ENCODE results near the gene PTPN23. TPM values are rescaled to one million over a fixed set of nuclear protein-coding genes. Genes with fewer than 3 reads are reported as not detected.

PTPN23 gene
- polyA plus RNA-seq, 3 donors: 1.2 to 13.7 (median 1.3) TPM

- Mint-ChIP-seq H3K27me3 (ENCODE audit: low read depth in 3 of 3) (peaks cover 0 to 1% (median 0%) of the 10 kb centered on the region in 3 donors), H3K4me1 (peaks cover under 1% of the 10 kb centered on the region), H3K27ac (peak overlapping the region in 1 of 7 donors; percentile 61), H3K9me3 (peaks cover 0 to under 1% (median 0%) of the 10 kb centered on the region in 7 donors), H3K4me3 (no peak overlapping the region), H3K36me3 (peaks cover 75 to 93% of the 10 kb centered on the region in 2 donors)
- no peak for DNase-seq
- Histone ChIP-seq H3K4me2 (replicated peaks; ENCODE audit: extremely low read depth, low read length, poor library complexity, severe bottlenecking) (no peak overlapping the region), H3K79me2 (ENCODE audit: insufficient read depth, low read length) (no peaks in the 10 kb centered on the region), H3K27me3 (ENCODE audit: control insufficient read depth in 2 of 2, insufficient read depth in 2 of 2, low read length in 2 of 2) (no peaks in the 10 kb centered on the region), H3K9ac (ENCODE audit: insufficient read depth, low read length, poor library complexity, severe bottlenecking) (no peak overlapping the region), H3K9me3 (replicated peaks in 1 of 2; ENCODE audit: control insufficient read depth in 1 of 2, insufficient read depth in 1 of 2, low read length in 2 of 2) (no peaks in the 10 kb centered on the region), H3K27ac (ENCODE audit: low read depth in 1 of 2, low read length in 2 of 2) (no peak overlapping the region), H3K4me1 (ENCODE audit: control insufficient read depth in 1 of 2, insufficient read depth in 2 of 2, low read length in 2 of 2) (no peaks in the 10 kb centered on the region), H2AFZ (ENCODE audit: insufficient read depth, low read depth, low read length, poor library complexity, severe bottlenecking) (no peak overlapping the region), H3K4me3 (replicated peaks in 1 of 3; ENCODE audit: low read depth in 2 of 3, low read length in 3 of 3) (no peak overlapping the region), H3K36me3 (replicated peaks in 1 of 2; ENCODE audit: control insufficient read depth in 1 of 2, insufficient read depth in 2 of 2, low read length in 2 of 2) (peaks cover 88 to 97% of the 10 kb centered on the region in 2 donors), H4K20me1 (ENCODE audit: insufficient read depth, low read length) (peaks cover 39% of the 10 kb centered on the region)
- TF ChIP-seq CTCF (IDR thresholded peaks at IDR 0.05): no peak
- WGBS (ENCODE audit: insufficient coverage): 92% methylated on average over 24 of the region's 24 CpGs
- intact Hi-C loops (cut with micrococcal nuclease): no loop called here
Observed at GRCh38 chr3:47411696-47412452, 31.1 kb downstream of the PTPN23 start.

- Histone ChIP-seq H3K9me3 (replicated peaks in 1 of 2; ENCODE audit: control insufficient read depth in 1 of 2, insufficient read depth in 1 of 2, low read length in 2 of 2) (no peaks in the 10 kb centered on the region), H3K4me3 (replicated peaks in 1 of 3; ENCODE audit: low read depth in 2 of 3, low read length in 3 of 3) (no peak overlapping the region), H2AFZ (ENCODE audit: insufficient read depth, low read depth, low read length, poor library complexity, severe bottlenecking) (no peak overlapping the region), H3K9ac (ENCODE audit: insufficient read depth, low read length, poor library complexity, severe bottlenecking) (no peak overlapping the region), H3K4me2 (replicated peaks; ENCODE audit: extremely low read depth, low read length, poor library complexity, severe bottlenecking) (no peak overlapping the region), H3K79me2 (ENCODE audit: insufficient read depth, low read length) (no peaks in the 10 kb centered on the region), H4K20me1 (ENCODE audit: insufficient read depth, low read length) (peaks cover 33% of the 10 kb centered on the region), H3K36me3 (replicated peaks in 1 of 2; ENCODE audit: control insufficient read depth in 1 of 2, insufficient read depth in 2 of 2, low read length in 2 of 2) (peaks cover 88 to 97% of the 10 kb centered on the region in 2 donors), H3K27me3 (ENCODE audit: control insufficient read depth in 2 of 2, insufficient read depth in 2 of 2, low read length in 2 of 2) (no peaks in the 10 kb centered on the region), H3K27ac (ENCODE audit: low read depth in 1 of 2, low read length in 2 of 2) (no peak overlapping the region), H3K4me1 (ENCODE audit: control insufficient read depth in 1 of 2, insufficient read depth in 2 of 2, low read length in 2 of 2) (no peaks in the 10 kb centered on the region)
- no peak for TF ChIP-seq CTCF (IDR thresholded peaks at IDR 0.05)
- H3K36me3 Mint-ChIP-seq: peaks cover 74 to 91% of the 10 kb centered on the region in 2 donors
- 92% methylated on average over 4 of the region's 5 CpGs for WGBS (ENCODE audit: insufficient coverage)
- H3K9me3 Mint-ChIP-seq: no peaks in the 10 kb centered on the region
- intact Hi-C loops (cut with micrococcal nuclease): no loop called here
- H3K4me1 Mint-ChIP-seq: no peaks in the 10 kb centered on the region
- H3K4me3 Mint-ChIP-seq: no peak overlapping the region
- DNase-seq: no peak
- no peak overlapping the region for H3K27ac Mint-ChIP-seq
- peaks cover 0 to 1% (median 0%) of the 10 kb centered on the region in 3 donors for H3K27me3 Mint-ChIP-seq (ENCODE audit: low read depth in 3 of 3)
Observed at GRCh38 chr3:47412453-47412756, 31.6 kb downstream of the PTPN23 start.
